ENCODE results near the gene EIF2B2. TPM values are rescaled to one million over a fixed set of nuclear protein-coding genes. Genes with fewer than 3 reads are reported as not detected.

The EIF2B2 gene
- total and polyA plus RNA-seq, 2 experiments from 2014 or later: 39.2 to 40.5 TPM

DNA sequence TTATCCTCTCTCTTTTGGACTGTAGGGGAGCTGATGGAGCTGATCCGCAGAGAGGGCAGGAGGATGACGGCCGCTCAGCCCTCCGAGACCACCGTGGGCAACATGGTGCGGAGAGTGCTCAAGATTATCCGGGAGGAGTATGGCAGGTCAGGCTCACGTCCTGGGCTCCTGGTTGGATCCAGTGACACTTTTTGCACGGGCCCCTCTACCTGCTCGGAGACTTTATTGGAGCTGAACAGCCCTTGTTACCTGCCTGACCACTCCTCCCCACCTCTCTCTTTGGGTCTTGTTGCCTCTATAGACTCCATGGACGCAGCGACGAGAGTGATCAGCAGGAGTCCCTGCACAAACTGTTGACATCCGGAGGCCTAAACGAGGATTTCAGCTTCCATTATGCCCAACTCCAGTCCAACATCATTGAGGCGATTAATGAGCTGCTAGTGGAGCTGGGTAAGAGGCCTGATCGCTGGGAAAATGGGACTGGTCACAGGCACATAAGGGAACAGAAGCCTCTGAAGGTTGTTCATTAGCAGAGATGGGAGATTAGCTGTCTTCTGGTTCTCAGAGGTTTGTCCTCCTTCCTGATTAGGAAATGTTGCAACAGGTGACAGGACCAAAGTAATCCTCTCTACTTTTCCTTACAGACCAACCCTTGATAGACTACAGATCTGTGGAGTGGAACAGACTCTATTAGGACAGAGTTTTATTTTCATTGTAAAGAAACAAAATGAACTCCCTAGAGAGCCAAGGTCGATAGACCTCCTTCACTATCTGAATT lies 718 bp downstream of the EIF2B2 start:
- H3K27ac Mint-ChIP-seq: peak overlapping the region; percentile 91; the same call in 1 of the 2 replicates
- ATAC-seq: peak; percentile 3; the same call in 1 of the 3 replicates
- Histone ChIP-seq H3K4me3 (peak overlapping the region; percentile 88), H3K4me1 (ENCODE audit: insufficient read depth) (0 out of 2 replicates have a peak, but pooled peaks cover 5% of the 10 kb centered on the region), H3K79me2 (replicated peaks; ENCODE audit: insufficient read depth) (peaks cover 14% of the 10 kb centered on the region), H3K36me3 (ENCODE audit: insufficient read depth) (peaks cover 10% of the 10 kb centered on the region), H3K27me3 (ENCODE audit: insufficient read depth) (no peaks in the 10 kb centered on the region), H2AFZ (peak overlapping the region; percentile 80; the same call in 1 of the 2 replicates), H4K20me1 (replicated peaks; ENCODE audit: insufficient read depth) (peaks cover 11% of the 10 kb centered on the region; the same call in 1 of the 2 replicates), H3F3A (replicated peaks; ENCODE audit: low read depth) (peaks cover 5% of the 10 kb centered on the region; the same call in 1 of the 2 replicates), H3K27ac (ENCODE audit: low read depth) (no peak overlapping the region), H3K4me2 (peak overlapping the region; percentile 93), H3K9me2 (ENCODE audit: insufficient read depth) (no peaks in the 10 kb centered on the region)
- H3K4me1 Mint-ChIP-seq: peaks cover 12% of the 10 kb centered on the region
- no peaks in the 10 kb centered on the region; the same call in 2 of the 3 replicates for H3K9me3 Mint-ChIP-seq
- H3K4me3 Mint-ChIP-seq: peak overlapping the region; percentile 98
- TF ChIP-seq NANOG (IDR thresholded peaks at IDR 0.05; ENCODE audit: borderline replicate concordance) (no peak), EZH2 (IDR thresholded peaks at IDR 0.05; ENCODE audit: low read depth, unreplicated experiment) (no peak), ZNF331 (CRISPR knock-in tag; IDR thresholded peaks at IDR 0.05; ENCODE audit: low read depth) (no peak), CREB1 (CRISPR knock-in tag; IDR thresholded peaks at IDR 0.05; ENCODE audit: low read depth) (no peak), POLR2AphosphoS5 (IDR thresholded peaks at IDR 0.05; ENCODE audit: low read depth) (no peak), ZNF114 (CRISPR knock-in tag; IDR thresholded peaks at IDR 0.05) (no peak), STAT1 (IDR thresholded peaks at IDR 0.05; ENCODE audit: unreplicated experiment) (no peak), EZH2phosphoT487 (IDR thresholded peaks at IDR 0.05; ENCODE audit: unreplicated experiment) (no peak), JUNB (IDR thresholded peaks at IDR 0.05; ENCODE audit: unreplicated experiment) (no peak)
- TF ChIP-seq, protein P1, sequence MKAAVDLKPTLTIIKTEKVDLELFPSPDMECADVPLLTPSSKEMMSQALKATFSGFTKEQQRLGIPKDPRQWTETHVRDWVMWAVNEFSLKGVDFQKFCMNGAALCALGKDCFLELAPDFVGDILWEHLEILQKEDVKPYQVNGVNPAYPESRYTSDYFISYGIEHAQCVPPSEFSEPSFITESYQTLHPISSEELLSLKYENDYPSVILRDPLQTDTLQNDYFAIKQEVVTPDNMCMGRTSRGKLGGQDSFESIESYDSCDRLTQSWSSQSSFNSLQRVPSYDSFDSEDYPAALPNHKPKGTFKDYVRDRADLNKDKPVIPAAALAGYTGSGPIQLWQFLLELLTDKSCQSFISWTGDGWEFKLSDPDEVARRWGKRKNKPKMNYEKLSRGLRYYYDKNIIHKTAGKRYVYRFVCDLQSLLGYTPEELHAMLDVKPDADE (IDR thresholded peaks at IDR 0.05): no peak
- TF ChIP-seq, protein P2, sequence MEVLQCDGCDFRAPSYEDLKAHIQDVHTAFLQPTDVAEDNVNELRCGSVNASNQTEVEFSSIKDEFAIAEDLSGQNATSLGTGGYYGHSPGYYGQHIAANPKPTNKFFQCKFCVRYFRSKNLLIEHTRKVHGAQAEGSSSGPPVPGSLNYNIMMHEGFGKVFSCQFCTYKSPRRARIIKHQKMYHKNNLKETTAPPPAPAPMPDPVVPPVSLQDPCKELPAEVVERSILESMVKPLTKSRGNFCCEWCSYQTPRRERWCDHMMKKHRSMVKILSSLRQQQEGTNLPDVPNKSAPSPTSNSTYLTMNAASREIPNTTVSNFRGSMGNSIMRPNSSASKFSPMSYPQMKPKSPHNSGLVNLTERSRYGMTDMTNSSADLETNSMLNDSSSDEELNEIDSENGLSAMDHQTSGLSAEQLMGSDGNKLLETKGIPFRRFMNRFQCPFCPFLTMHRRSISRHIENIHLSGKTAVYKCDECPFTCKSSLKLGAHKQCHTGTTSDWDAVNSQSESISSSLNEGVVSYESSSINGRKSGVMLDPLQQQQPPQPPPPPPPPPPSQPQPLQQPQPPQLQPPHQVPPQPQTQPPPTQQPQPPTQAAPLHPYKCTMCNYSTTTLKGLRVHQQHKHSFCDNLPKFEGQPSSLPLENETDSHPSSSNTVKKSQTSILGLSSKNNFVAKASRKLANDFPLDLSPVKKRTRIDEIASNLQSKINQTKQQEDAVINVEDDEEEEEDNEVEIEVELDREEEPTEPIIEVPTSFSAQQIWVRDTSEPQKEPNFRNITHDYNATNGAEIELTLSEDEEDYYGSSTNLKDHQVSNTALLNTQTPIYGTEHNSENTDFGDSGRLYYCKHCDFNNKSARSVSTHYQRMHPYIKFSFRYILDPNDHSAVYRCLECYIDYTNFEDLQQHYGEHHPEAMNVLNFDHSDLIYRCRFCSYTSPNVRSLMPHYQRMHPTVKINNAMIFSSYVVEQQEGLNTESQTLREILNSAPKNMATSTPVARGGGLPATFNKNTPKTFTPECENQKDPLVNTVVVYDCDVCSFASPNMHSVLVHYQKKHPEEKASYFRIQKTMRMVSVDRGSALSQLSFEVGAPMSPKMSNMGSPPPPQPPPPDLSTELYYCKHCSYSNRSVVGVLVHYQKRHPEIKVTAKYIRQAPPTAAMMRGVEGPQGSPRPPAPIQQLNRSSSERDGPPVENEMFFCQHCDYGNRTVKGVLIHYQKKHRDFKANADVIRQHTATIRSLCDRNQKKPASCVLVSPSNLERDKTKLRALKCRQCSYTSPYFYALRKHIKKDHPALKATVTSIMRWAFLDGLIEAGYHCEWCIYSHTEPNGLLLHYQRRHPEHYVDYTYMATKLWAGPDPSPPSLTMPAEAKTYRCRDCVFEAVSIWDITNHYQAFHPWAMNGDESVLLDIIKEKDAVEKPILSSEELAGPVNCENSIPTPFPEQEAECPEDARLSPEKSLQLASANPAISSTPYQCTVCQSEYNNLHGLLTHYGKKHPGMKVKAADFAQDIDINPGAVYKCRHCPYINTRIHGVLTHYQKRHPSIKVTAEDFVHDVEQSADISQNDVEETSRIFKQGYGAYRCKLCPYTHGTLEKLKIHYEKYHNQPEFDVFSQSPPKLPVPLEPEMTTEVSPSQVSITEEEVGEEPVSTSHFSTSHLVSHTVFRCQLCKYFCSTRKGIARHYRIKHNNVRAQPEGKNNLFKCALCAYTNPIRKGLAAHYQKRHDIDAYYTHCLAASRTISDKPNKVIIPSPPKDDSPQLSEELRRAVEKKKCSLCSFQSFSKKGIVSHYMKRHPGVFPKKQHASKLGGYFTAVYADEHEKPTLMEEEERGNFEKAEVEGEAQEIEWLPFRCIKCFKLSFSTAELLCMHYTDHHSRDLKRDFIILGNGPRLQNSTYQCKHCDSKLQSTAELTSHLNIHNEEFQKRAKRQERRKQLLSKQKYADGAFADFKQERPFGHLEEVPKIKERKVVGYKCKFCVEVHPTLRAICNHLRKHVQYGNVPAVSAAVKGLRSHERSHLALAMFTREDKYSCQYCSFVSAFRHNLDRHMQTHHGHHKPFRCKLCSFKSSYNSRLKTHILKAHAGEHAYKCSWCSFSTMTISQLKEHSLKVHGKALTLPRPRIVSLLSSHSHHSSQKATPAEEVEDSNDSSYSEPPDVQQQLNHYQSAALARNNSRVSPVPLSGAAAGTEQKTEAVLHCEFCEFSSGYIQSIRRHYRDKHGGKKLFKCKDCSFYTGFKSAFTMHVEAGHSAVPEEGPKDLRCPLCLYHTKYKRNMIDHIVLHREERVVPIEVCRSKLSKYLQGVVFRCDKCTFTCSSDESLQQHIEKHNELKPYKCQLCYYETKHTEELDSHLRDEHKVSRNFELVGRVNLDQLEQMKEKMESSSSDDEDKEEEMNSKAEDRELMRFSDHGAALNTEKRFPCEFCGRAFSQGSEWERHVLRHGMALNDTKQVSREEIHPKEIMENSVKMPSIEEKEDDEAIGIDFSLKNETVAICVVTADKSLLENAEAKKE (CRISPR knock-in tag; IDR thresholded peaks at IDR 0.05): no peak
- TF ChIP-seq, protein P3, sequence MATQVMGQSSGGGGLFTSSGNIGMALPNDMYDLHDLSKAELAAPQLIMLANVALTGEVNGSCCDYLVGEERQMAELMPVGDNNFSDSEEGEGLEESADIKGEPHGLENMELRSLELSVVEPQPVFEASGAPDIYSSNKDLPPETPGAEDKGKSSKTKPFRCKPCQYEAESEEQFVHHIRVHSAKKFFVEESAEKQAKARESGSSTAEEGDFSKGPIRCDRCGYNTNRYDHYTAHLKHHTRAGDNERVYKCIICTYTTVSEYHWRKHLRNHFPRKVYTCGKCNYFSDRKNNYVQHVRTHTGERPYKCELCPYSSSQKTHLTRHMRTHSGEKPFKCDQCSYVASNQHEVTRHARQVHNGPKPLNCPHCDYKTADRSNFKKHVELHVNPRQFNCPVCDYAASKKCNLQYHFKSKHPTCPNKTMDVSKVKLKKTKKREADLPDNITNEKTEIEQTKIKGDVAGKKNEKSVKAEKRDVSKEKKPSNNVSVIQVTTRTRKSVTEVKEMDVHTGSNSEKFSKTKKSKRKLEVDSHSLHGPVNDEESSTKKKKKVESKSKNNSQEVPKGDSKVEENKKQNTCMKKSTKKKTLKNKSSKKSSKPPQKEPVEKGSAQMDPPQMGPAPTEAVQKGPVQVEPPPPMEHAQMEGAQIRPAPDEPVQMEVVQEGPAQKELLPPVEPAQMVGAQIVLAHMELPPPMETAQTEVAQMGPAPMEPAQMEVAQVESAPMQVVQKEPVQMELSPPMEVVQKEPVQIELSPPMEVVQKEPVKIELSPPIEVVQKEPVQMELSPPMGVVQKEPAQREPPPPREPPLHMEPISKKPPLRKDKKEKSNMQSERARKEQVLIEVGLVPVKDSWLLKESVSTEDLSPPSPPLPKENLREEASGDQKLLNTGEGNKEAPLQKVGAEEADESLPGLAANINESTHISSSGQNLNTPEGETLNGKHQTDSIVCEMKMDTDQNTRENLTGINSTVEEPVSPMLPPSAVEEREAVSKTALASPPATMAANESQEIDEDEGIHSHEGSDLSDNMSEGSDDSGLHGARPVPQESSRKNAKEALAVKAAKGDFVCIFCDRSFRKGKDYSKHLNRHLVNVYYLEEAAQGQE (IDR thresholded peaks at IDR 0.05; ENCODE audit: unreplicated experiment): no peak
- TF ChIP-seq, protein P4, sequence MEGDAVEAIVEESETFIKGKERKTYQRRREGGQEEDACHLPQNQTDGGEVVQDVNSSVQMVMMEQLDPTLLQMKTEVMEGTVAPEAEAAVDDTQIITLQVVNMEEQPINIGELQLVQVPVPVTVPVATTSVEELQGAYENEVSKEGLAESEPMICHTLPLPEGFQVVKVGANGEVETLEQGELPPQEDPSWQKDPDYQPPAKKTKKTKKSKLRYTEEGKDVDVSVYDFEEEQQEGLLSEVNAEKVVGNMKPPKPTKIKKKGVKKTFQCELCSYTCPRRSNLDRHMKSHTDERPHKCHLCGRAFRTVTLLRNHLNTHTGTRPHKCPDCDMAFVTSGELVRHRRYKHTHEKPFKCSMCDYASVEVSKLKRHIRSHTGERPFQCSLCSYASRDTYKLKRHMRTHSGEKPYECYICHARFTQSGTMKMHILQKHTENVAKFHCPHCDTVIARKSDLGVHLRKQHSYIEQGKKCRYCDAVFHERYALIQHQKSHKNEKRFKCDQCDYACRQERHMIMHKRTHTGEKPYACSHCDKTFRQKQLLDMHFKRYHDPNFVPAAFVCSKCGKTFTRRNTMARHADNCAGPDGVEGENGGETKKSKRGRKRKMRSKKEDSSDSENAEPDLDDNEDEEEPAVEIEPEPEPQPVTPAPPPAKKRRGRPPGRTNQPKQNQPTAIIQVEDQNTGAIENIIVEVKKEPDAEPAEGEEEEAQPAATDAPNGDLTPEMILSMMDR (conservative IDR thresholded peaks at IDR 0.05; ENCODE audit: low read depth in 2 of 2): no peak
- no peaks in the 10 kb centered on the region for H3K27me3 Mint-ChIP-seq (ENCODE audit: insufficient read depth, low read depth, poor library complexity)
- H3K36me3 Mint-ChIP-seq (ENCODE audit: low read depth): peaks cover 39% of the 10 kb centered on the region
- DNase-seq (ENCODE audit: low spot score): no peak

Measured in GM23338 (cell line).